HEK293 (cell line): ENCODE measurements around the gene ABCB10.

Experiments used
- BCL11A ChIP-seq: fragments of 450-650 bp; formaldehyde crosslinking; IDR thresholded peaks from 2 replicates; pipeline ENCODE4 v1.5.1; 2016; ENCODE audit warnings: low read depth, missing biosample characterization, missing genetic modification characterization
- GFI1B ChIP-seq: fragments of 450-650 bp; formaldehyde crosslinking; IDR thresholded peaks from 2 replicates; pipeline ENCODE4 v1.5.1; 2016; ENCODE audit warnings: missing biosample characterization, missing genetic modification characterization
- GLI4 ChIP-seq: fragments of 450-650 bp; formaldehyde crosslinking; IDR thresholded peaks from 2 replicates; pipeline ENCODE4 v1.5.1; 2016; ENCODE audit warnings: missing biosample characterization, missing genetic modification characterization
- KLF1 ChIP-seq: fragments of 450-650 bp; formaldehyde crosslinking; IDR thresholded peaks from 2 replicates; pipeline ENCODE4 v1.5.1; 2016; ENCODE audit warnings: missing biosample characterization, missing genetic modification characterization
- SCRT2 ChIP-seq: fragments of 450-650 bp; formaldehyde crosslinking; IDR thresholded peaks from 2 replicates; pipeline ENCODE4 v1.5.1; 2016; ENCODE audit warnings: missing biosample characterization, missing genetic modification characterization
- SETDB1 ChIP-seq: IDR thresholded peaks from one replicate; pipeline ENCODE4 v1.6.1; 2017; ENCODE audit warnings: mild to moderate bottlenecking, low read length, moderate library complexity, mixed read lengths; ENCODE audit not compliant: insufficient read length
- TRIM28 ChIP-seq: IDR thresholded peaks from 2 replicates; pipeline ENCODE4 v1.6.1; 2011; ENCODE audit warnings: low read length, control low read depth, borderline replicate concordance
- ZFP69B ChIP-seq: fragments of 450-650 bp; formaldehyde crosslinking; IDR thresholded peaks from 2 replicates; pipeline ENCODE4 v1.5.1; 2016; ENCODE audit warnings: missing biosample characterization, missing genetic modification characterization
- ZNF10 ChIP-seq: fragments of 450-650 bp; formaldehyde crosslinking; IDR thresholded peaks from 2 replicates; pipeline ENCODE4 v1.5.1; 2017; ENCODE audit warnings: missing biosample characterization, missing genetic modification characterization
- ZNF114 ChIP-seq: fragments of 450-650 bp; formaldehyde crosslinking; IDR thresholded peaks from 2 replicates; pipeline ENCODE4 v1.5.0; 2017; ENCODE audit warnings: missing biosample characterization, missing genetic modification characterization
- ZNF121 ChIP-seq: fragments of 450-650 bp; formaldehyde crosslinking; IDR thresholded peaks from 2 replicates; pipeline ENCODE4 v1.5.1; 2016; ENCODE audit warnings: missing biosample characterization, missing genetic modification characterization
- ZNF138 ChIP-seq: fragments of 450-650 bp; formaldehyde crosslinking; IDR thresholded peaks from 2 replicates; pipeline ENCODE4 v1.5.1; 2016; ENCODE audit warnings: missing biosample characterization, missing genetic modification characterization, borderline replicate concordance
- ZNF146 ChIP-seq: fragments of 450-650 bp; formaldehyde crosslinking; IDR thresholded peaks from 2 replicates; pipeline ENCODE4 v1.5.1; 2016; ENCODE audit warnings: missing biosample characterization, missing genetic modification characterization
- ZNF223 ChIP-seq: fragments of 450-650 bp; formaldehyde crosslinking; IDR thresholded peaks from 2 replicates; pipeline ENCODE4 v1.5.1; 2016; ENCODE audit warnings: missing biosample characterization, missing genetic modification characterization
- ZNF248 ChIP-seq: fragments of 450-650 bp; formaldehyde crosslinking; IDR thresholded peaks from 2 replicates; pipeline ENCODE4 v1.5.1; 2017; ENCODE audit warnings: missing biosample characterization, missing genetic modification characterization
- ZNF350 ChIP-seq: fragments of 450-650 bp; formaldehyde crosslinking; IDR thresholded peaks from 2 replicates; pipeline ENCODE4 v1.5.0; 2017; ENCODE audit warnings: missing biosample characterization, mild to moderate bottlenecking, missing genetic modification characterization
- ZNF37A ChIP-seq: fragments of 450-650 bp; IDR thresholded peaks from 2 replicates; pipeline ENCODE4 v1.5.1; 2018; ENCODE audit warnings: missing biosample characterization, missing genetic modification characterization
- ZNF473 ChIP-seq: fragments of 450-650 bp; formaldehyde crosslinking; IDR thresholded peaks from 2 replicates; pipeline ENCODE4 v1.5.1; 2017; ENCODE audit warnings: missing biosample characterization, missing genetic modification characterization
- ZNF596 ChIP-seq: fragments of 450-650 bp; IDR thresholded peaks from 2 replicates; pipeline ENCODE4 v1.5.0; 2018; ENCODE audit warnings: missing biosample characterization, mild to moderate bottlenecking, missing genetic modification characterization, moderate library complexity
- ZNF623 ChIP-seq: fragments of 450-650 bp; formaldehyde crosslinking; IDR thresholded peaks from 2 replicates; pipeline ENCODE4 v1.5.1; 2016; ENCODE audit warnings: missing biosample characterization, missing genetic modification characterization
- ZNF626 ChIP-seq: fragments of 450-650 bp; sonication (Bioruptor Pico); formaldehyde crosslinking; IDR thresholded peaks from 2 replicates; pipeline ENCODE4 v1.5.1; 2018; ENCODE audit warnings: missing biosample characterization, missing genetic modification characterization, inconsistent platforms
- ZNF707 ChIP-seq: fragments of 450-650 bp; formaldehyde crosslinking; IDR thresholded peaks from 2 replicates; pipeline ENCODE4 v1.5.1; 2016; ENCODE audit warnings: missing biosample characterization, missing genetic modification characterization
- ZNF768 ChIP-seq: fragments of 450-650 bp; formaldehyde crosslinking; IDR thresholded peaks from 2 replicates; pipeline ENCODE4 v1.5.1; 2018; ENCODE audit warnings: missing biosample characterization, mild to moderate bottlenecking, missing genetic modification characterization
- ZNF791 ChIP-seq: fragments of 450-650 bp; formaldehyde crosslinking; IDR thresholded peaks from 2 replicates; pipeline ENCODE4 v1.5.1; 2016; ENCODE audit warnings: missing biosample characterization, missing genetic modification characterization
- TF ChIP-seq, protein P1 (sequence below): fragments of 450-650 bp; formaldehyde crosslinking; conservative IDR thresholded peaks from 2 replicates; pipeline ENCODE4 v1.5.1; 2016; ENCODE audit warnings: low read depth, missing biosample characterization, missing genetic modification characterization
- TF ChIP-seq, protein P2 (sequence below): fragments of 450-650 bp; formaldehyde crosslinking; IDR thresholded peaks from 2 replicates; pipeline ENCODE4 v1.5.1; 2016; ENCODE audit warnings: missing biosample characterization, missing genetic modification characterization
- TF ChIP-seq, protein P3 (sequence below): fragments of 450-650 bp; formaldehyde crosslinking; IDR thresholded peaks from 2 replicates; pipeline ENCODE4 v1.5.1; 2016; ENCODE audit warnings: missing biosample characterization, missing genetic modification characterization
- TF ChIP-seq, protein P4 (sequence below): fragments of 450-650 bp; formaldehyde crosslinking; IDR thresholded peaks from 2 replicates; pipeline ENCODE4 v1.5.1; 2016; ENCODE audit warnings: missing biosample characterization, missing genetic modification characterization
- TF ChIP-seq, protein P5 (sequence below): fragments of 450-650 bp; IDR thresholded peaks from 2 replicates; pipeline ENCODE4 v1.5.1; 2018; ENCODE audit warnings: missing biosample characterization, mild to moderate bottlenecking, missing genetic modification characterization
- TF ChIP-seq, protein P6 (sequence below): fragments of 450-650 bp; formaldehyde crosslinking; IDR thresholded peaks from 2 replicates; pipeline ENCODE4 v1.5.1; 2016; ENCODE audit warnings: missing biosample characterization, missing genetic modification characterization

Gene ABCB10

DNA sequence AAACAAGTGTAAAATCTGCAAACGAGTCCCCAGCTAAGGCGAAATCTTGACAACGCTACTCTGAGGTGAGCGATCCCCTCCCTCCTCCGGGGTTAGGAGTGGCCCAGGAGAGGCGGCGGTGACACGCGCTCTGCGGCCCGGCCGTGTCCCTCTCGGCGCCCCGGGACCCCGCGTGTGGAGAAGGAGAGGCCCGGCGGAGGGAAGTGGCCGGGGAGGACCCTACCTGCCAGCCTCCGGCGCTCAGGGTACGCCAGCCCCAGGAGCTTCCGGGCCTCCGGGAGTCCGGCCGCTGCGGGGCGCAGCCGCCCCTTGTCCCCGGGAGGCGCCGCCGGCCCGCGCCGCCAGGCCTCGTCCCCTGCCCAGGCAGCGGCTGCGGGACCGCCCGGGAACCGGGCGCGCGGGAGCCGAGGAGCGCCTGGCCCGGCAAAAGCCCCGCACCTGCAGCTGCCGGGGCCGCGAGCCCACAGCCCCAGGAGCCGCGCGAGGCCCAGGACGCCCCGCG, 543 bp downstream of the ABCB10 start (continued):
- TF ChIP-seq, protein P1, sequence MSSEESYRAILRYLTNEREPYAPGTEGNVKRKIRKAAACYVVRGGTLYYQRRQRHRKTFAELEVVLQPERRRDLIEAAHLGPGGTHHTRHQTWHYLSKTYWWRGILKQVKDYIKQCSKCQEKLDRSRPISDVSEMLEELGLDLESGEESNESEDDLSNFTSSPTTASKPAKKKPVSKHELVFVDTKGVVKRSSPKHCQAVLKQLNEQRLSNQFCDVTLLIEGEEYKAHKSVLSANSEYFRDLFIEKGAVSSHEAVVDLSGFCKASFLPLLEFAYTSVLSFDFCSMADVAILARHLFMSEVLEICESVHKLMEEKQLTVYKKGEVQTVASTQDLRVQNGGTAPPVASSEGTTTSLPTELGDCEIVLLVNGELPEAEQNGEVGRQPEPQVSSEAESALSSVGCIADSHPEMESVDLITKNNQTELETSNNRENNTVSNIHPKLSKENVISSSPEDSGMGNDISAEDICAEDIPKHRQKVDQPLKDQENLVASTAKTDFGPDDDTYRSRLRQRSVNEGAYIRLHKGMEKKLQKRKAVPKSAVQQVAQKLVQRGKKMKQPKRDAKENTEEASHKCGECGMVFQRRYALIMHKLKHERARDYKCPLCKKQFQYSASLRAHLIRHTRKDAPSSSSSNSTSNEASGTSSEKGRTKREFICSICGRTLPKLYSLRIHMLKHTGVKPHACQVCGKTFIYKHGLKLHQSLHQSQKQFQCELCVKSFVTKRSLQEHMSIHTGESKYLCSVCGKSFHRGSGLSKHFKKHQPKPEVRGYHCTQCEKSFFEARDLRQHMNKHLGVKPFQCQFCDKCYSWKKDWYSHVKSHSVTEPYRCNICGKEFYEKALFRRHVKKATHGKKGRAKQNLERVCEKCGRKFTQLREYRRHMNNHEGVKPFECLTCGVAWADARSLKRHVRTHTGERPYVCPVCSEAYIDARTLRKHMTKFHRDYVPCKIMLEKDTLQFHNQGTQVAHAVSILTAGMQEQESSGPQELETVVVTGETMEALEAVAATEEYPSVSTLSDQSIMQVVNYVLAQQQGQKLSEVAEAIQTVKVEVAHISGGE (tag by site-specific recombination), result peak; percentile 52
- no peak for TF ChIP-seq ZNF768 (tag by site-specific recombination)
- 0 out of 2 replicates have a peak, but pooled peaks have one; percentile 8 for TF ChIP-seq ZNF623 (tag by site-specific recombination)
- no peak for TF ChIP-seq ZNF626 (tag by site-specific recombination)
- TF ChIP-seq ZNF10 (tag by site-specific recombination), result no peak
- TF ChIP-seq, protein P2, sequence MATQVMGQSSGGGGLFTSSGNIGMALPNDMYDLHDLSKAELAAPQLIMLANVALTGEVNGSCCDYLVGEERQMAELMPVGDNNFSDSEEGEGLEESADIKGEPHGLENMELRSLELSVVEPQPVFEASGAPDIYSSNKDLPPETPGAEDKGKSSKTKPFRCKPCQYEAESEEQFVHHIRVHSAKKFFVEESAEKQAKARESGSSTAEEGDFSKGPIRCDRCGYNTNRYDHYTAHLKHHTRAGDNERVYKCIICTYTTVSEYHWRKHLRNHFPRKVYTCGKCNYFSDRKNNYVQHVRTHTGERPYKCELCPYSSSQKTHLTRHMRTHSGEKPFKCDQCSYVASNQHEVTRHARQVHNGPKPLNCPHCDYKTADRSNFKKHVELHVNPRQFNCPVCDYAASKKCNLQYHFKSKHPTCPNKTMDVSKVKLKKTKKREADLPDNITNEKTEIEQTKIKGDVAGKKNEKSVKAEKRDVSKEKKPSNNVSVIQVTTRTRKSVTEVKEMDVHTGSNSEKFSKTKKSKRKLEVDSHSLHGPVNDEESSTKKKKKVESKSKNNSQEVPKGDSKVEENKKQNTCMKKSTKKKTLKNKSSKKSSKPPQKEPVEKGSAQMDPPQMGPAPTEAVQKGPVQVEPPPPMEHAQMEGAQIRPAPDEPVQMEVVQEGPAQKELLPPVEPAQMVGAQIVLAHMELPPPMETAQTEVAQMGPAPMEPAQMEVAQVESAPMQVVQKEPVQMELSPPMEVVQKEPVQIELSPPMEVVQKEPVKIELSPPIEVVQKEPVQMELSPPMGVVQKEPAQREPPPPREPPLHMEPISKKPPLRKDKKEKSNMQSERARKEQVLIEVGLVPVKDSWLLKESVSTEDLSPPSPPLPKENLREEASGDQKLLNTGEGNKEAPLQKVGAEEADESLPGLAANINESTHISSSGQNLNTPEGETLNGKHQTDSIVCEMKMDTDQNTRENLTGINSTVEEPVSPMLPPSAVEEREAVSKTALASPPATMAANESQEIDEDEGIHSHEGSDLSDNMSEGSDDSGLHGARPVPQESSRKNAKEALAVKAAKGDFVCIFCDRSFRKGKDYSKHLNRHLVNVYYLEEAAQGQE (tag by site-specific recombination), result no peak
- no peak for TF ChIP-seq TRIM28
- no peak for TF ChIP-seq ZNF114 (tag by site-specific recombination)
- TF ChIP-seq BCL11A, result no peak
- no peak for TF ChIP-seq GFI1B (tag by site-specific recombination)
- TF ChIP-seq ZNF121 (tag by site-specific recombination), result no peak
- no peak for TF ChIP-seq ZFP69B (tag by site-specific recombination)
- no peak for TF ChIP-seq ZNF473 (tag by site-specific recombination)
- TF ChIP-seq, protein P3, sequence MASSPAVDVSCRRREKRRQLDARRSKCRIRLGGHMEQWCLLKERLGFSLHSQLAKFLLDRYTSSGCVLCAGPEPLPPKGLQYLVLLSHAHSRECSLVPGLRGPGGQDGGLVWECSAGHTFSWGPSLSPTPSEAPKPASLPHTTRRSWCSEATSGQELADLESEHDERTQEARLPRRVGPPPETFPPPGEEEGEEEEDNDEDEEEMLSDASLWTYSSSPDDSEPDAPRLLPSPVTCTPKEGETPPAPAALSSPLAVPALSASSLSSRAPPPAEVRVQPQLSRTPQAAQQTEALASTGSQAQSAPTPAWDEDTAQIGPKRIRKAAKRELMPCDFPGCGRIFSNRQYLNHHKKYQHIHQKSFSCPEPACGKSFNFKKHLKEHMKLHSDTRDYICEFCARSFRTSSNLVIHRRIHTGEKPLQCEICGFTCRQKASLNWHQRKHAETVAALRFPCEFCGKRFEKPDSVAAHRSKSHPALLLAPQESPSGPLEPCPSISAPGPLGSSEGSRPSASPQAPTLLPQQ (tag by site-specific recombination), result peak; percentile 21; the same call in 1 of the 2 replicates
- TF ChIP-seq, protein P4, sequence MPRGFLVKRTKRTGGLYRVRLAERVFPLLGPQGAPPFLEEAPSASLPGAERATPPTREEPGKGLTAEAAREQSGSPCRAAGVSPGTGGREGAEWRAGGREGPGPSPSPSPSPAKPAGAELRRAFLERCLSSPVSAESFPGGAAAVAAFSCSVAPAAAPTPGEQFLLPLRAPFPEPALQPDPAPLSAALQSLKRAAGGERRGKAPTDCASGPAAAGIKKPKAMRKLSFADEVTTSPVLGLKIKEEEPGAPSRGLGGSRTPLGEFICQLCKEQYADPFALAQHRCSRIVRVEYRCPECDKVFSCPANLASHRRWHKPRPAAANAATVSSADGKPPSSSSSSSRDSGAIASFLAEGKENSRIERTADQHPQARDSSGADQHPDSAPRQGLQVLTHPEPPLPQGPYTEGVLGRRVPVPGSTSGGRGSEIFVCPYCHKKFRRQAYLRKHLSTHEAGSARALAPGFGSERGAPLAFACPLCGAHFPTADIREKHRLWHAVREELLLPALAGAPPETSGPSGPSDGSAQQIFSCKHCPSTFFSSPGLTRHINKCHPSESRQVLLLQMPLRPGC (tag by site-specific recombination), result no peak
- TF ChIP-seq GLI4 (tag by site-specific recombination), result no peak
- TF ChIP-seq ZNF791 (tag by site-specific recombination), result no peak
- no peak for TF ChIP-seq SCRT2
- TF ChIP-seq ZNF138 (tag by site-specific recombination), result no peak
- no peak for TF ChIP-seq ZNF223
- TF ChIP-seq ZNF37A (tag by site-specific recombination), result no peak
- TF ChIP-seq KLF1 (tag by site-specific recombination), result 0 out of 2 replicates have a peak, but pooled peaks have one; percentile 30
- TF ChIP-seq, protein P5, sequence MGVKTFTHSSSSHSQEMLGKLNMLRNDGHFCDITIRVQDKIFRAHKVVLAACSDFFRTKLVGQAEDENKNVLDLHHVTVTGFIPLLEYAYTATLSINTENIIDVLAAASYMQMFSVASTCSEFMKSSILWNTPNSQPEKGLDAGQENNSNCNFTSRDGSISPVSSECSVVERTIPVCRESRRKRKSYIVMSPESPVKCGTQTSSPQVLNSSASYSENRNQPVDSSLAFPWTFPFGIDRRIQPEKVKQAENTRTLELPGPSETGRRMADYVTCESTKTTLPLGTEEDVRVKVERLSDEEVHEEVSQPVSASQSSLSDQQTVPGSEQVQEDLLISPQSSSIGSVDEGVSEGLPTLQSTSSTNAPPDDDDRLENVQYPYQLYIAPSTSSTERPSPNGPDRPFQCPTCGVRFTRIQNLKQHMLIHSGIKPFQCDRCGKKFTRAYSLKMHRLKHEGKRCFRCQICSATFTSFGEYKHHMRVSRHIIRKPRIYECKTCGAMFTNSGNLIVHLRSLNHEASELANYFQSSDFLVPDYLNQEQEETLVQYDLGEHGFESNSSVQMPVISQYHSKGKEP (tag by site-specific recombination), result no peak
- no peak for TF ChIP-seq ZNF707 (tag by site-specific recombination)
- TF ChIP-seq ZNF248 (tag by site-specific recombination), result no peak
- TF ChIP-seq ZNF350, result no peak
- TF ChIP-seq SETDB1, result no peak
- no peak for TF ChIP-seq ZNF146
- TF ChIP-seq ZNF596 (tag by site-specific recombination), result no peak
- TF ChIP-seq, protein P6, sequence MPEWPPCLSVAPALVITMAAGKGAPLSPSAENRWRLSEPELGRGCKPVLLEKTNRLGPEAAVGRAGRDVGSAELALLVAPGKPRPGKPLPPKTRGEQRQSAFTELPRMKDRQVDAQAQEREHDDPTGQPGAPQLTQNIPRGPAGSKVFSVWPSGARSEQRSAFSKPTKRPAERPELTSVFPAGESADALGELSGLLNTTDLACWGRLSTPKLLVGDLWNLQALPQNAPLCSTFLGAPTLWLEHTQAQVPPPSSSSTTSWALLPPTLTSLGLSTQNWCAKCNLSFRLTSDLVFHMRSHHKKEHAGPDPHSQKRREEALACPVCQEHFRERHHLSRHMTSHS, result no peak
